Stimulated activated CD4-positive, alpha-beta T cell treated with anti-CD3 and anti-CD28 coated beads, Interleukin-15, amount 100 ng/mL, for 24 hours (primary cell): ENCODE data around the gene RALGPS2.

ENCODE experiments used
- DNase-seq: peaks from one replicate; pipeline ENCODE4 v3.0.0-alpha.2; 2020

RALGPS2 gene

GRCh38 chr1:178970184-178970583 lies 245.1 kb downstream of the RALGPS2 start:
- no peak for DNase-seq
